SJSA1 (cell line): ENCODE results near the gene CPED1. TPM values are rescaled to one million over a fixed set of nuclear protein-coding genes. Genes with fewer than 3 reads are reported as not detected.
A peak's percentile ranks its signal among the peaks of the same experiment; 100 is the strongest.
"Not testable (repeated sequence)": the region's sequence is repeated elsewhere in the genome, so short reads cannot be mapped to it uniquely, and the experiment has no call there.

ENCODE experiments used
- DNase-seq, 2 experiments: peaks; one replicate each; pipeline ENCODE4 v3.0.0-alpha.2; 2015 to 2020; ENCODE audit warnings: low spot score in 2 of 2, low read depth in 1 of 2
- H3K27ac ChIP-seq: fragments of 250-450 bp; sonication (Bioruptor Pico); 2 replicates; pipeline ENCODE4 v1.5.1; 2020; ENCODE audit warnings: mild to moderate bottlenecking, moderate library complexity
- H3K27me3 ChIP-seq: fragments of 250-450 bp; sonication (Bioruptor Pico); replicated peaks from 2 replicates; pipeline ENCODE4 v1.5.1; 2020; ENCODE audit warnings: mild to moderate bottlenecking, moderate library complexity
- H3K36me3 ChIP-seq: fragments of 250-450 bp; sonication (Bioruptor Pico); 2 replicates; pipeline ENCODE4 v1.5.1; 2020; ENCODE audit warnings: mild to moderate bottlenecking
- H3K4me1 ChIP-seq: fragments of 250-450 bp; sonication (Bioruptor Pico); replicated peaks from 2 replicates; pipeline ENCODE4 v1.6.1; 2021; ENCODE audit warnings: mild to moderate bottlenecking
- H3K4me3 ChIP-seq: fragments of 250-450 bp; sonication (Bioruptor Pico); 2 replicates; pipeline ENCODE4 v1.5.1; 2020; ENCODE audit warnings: mild to moderate bottlenecking
- H3K9me3 ChIP-seq: fragments of 250-450 bp; sonication (Bioruptor Pico); replicated peaks from 2 replicates; pipeline ENCODE4 v1.5.1; 2020; ENCODE audit warnings: mild to moderate bottlenecking
- total RNA-seq: library from RNA; depleted of rRNA; stranded (reverse); fragments of >200 nt; shearing (Covaris generic); gene quantifications from 2 replicates; pipeline ENCODE4 v1.2.3, GENCODE V29; 2014

The CPED1 gene
- total RNA-seq, 1 experiment from 2014 or later, result 64.8 TPM

DNA sequence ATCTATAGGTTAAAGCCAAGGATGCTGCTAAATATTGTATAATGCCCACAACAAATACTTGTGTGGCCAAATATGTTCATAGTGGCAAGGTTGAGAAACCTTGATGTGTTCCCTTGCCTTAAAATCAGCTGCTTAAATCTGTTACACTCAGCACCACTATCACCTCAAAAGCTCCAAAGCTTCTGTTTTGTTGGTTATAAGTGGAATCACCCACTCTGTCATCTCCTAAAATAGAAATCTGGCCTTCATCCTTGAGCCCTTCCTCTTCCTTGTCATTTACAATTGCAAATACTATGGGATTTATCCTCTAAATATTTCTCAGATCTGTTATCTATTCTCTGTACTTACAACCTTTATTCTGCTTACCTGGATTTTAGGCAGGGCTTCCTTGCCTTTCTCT lies 61.4 kb downstream of the CPED1 start:
- Histone ChIP-seq H3K4me3 (no peak overlapping the region), H3K36me3 (peaks cover 34% of the 10 kb centered on the region), H3K27ac (no peak overlapping the region), H3K27me3 (no peaks in the 10 kb centered on the region), H3K4me1 (0 out of 2 replicates have a peak, but pooled peaks cover 4% of the 10 kb centered on the region), H3K9me3 (no peaks in the 10 kb centered on the region)
- no peak for DNase-seq

DNA sequence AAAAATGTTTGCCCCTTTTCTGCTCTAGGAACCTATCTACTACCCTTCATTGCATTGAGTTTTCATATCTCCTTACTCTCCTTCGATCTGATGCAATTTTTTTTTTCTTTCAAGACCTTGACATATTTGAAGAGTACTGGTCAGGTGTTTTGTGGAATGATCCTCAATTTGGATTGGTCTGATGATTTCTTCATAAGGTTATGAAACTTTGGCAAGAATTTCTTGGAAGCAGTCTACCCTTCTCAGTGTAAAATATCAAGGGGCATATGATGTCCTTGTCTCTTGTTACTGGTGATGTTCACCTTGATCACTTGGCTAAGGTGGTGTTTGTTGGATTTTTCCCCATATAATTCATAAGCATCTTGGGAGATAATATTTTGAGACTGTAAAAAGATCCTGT lies 64.7 kb downstream of the CPED1 start:
- no peaks in the 10 kb centered on the region for H3K27me3 ChIP-seq
- no peak for DNase-seq
- no peak overlapping the region for H3K27ac ChIP-seq
- H3K4me1 ChIP-seq, result no peaks in the 10 kb centered on the region
- peaks cover 24% of the 10 kb centered on the region for H3K36me3 ChIP-seq
- no peak overlapping the region for H3K4me3 ChIP-seq
- H3K9me3 ChIP-seq, result no peaks in the 10 kb centered on the region

DNA sequence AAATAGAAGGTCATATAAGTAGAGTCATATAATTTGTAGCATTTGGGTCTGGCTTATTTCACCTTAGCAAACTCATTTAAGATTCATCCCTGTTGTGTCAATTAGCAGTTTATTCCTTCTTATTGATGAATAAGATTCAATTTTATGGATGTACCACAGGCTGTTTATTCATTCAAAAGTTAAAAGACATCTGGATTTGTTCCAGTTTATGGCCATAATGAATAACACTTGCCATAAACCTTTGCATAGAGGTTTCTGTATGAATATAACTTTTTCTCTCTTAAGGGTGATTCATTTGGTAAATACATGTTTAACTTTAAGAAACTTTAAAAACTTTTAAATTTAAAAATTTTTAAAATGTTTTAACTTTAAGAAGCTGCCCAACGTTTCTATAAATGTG lies 66.4 kb downstream of the CPED1 start:
- no peaks in the 10 kb centered on the region for H3K9me3 ChIP-seq
- H3K36me3 ChIP-seq, result peaks cover 12% of the 10 kb centered on the region; the same call in 1 of the 2 replicates
- DNase-seq, result no peak
- no peak overlapping the region for H3K27ac ChIP-seq
- H3K4me1 ChIP-seq, result no peaks in the 10 kb centered on the region
- no peak overlapping the region for H3K4me3 ChIP-seq
- H3K27me3 ChIP-seq, result no peaks in the 10 kb centered on the region

- Histone ChIP-seq H3K27ac (no peak overlapping the region), H3K27me3 (no peaks in the 10 kb centered on the region), H3K9me3 (no peaks in the 10 kb centered on the region), H3K4me1 (no peaks in the 10 kb centered on the region), H3K4me3 (no peak overlapping the region), H3K36me3 (peaks cover 9% of the 10 kb centered on the region; the same call in 1 of the 2 replicates)
- no peak for DNase-seq
Observed at GRCh38 chr7:121057878-121058277, 69.4 kb downstream of the CPED1 start.

GRCh38 chr7:121058975-121059374 lies 70.5 kb downstream of the CPED1 start:
- no peak for DNase-seq
- Histone ChIP-seq H3K27me3 (no peaks in the 10 kb centered on the region), H3K4me1 (no peaks in the 10 kb centered on the region), H3K9me3 (no peaks in the 10 kb centered on the region), H3K4me3 (no peak overlapping the region), H3K36me3 (peaks cover 6% of the 10 kb centered on the region; the same call in 1 of the 2 replicates), H3K27ac (no peak overlapping the region)

- H3K9me3 ChIP-seq, H3K4me1 ChIP-seq, H3K27me3 ChIP-seq, H3K27ac ChIP-seq, H3K4me3 ChIP-seq, DNase-seq: not testable (repeated sequence)
- peaks cover 14% of the 10 kb centered on the region; the same call in 1 of the 2 replicates for H3K36me3 ChIP-seq
Observed at GRCh38 chr7:121059979-121060509, 71.5 kb downstream of the CPED1 start.

DNA sequence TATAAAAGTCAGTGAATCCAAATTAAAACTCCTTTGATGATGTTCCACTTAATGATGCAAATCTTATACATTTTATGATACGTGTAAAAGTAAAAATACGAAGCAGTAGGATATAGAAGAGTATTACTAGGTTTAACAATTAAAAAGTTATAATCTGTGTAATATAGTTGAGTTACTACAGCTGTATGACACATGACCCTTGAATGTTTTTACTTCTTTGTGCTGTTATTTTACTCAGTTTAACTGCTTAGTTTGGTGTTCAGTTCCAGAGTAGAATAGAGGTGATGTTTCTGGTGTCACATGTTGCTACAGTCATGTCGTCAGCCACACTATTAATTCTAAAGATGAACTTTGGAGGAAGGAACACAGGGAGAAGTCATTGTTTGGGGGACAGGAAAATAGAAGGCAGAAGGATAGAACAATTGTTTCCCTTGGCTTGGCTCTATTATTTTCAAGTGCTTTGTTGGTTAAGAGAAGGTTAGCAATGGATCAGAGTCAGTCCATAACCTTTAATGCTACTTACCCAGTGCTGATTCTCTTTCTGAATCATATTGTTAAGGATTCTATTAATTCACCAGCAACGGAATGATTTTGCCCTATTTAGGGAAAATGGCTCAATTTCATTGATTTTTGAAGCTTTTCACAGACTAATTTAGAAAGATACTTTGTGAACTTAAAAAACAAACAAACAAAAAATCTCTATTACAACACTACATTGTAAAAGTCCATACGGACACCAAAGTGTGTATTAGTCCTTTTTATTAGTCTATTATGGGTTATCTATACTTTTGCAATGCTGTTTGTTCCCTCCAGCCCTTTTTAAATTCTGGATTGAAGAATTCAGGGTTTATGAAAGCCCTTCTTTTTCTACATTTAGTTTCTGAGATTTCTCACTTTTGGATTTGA lies 73.4 kb downstream of the CPED1 start:
- H3K9me3 ChIP-seq, result no peaks in the 10 kb centered on the region
- no peak overlapping the region for H3K4me3 ChIP-seq
- H3K36me3 ChIP-seq, result peaks cover 20% of the 10 kb centered on the region
- H3K4me1 ChIP-seq, result no peaks in the 10 kb centered on the region
- no peak overlapping the region for H3K27ac ChIP-seq
- no peak for DNase-seq
- H3K27me3 ChIP-seq, result no peaks in the 10 kb centered on the region

GRCh38 chr7:121062671-121063279 lies 74.3 kb downstream of the CPED1 start:
- Histone ChIP-seq H3K27ac (no peak overlapping the region), H3K36me3 (peaks cover 16% of the 10 kb centered on the region), H3K27me3 (no peaks in the 10 kb centered on the region), H3K4me3 (no peak overlapping the region), H3K4me1 (no peaks in the 10 kb centered on the region), H3K9me3 (no peaks in the 10 kb centered on the region)
- no peak for DNase-seq

DNA sequence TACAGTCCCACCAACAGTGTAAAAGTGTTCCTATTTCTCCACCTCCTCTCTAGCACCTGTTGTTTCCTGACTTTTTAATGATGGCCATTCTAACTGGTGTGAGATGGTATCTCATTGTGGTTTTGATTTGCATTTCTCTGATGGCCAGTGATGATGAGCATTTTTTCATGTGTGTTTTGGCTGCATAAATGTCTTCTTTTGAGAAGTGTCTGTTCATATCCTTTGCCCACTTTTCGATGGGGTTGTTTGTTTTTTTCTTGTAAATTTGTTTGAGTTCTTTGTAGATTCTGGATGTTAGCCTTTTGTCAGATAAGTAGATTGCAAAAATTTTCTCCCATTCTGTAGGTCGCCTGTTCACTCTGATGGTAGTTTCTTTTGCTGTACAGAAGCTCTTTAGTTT lies 79.2 kb downstream of the CPED1 start:
- H3K27me3 ChIP-seq, H3K9me3 ChIP-seq, DNase-seq, H3K4me3 ChIP-seq, H3K27ac ChIP-seq, H3K4me1 ChIP-seq: not testable (repeated sequence)
- peaks cover 24% of the 10 kb centered on the region for H3K36me3 ChIP-seq

GRCh38 chr7:121069346-121070100 lies 81.0 kb downstream of the CPED1 start:
- H3K4me3 ChIP-seq, result no peak overlapping the region
- H3K9me3 ChIP-seq, result no peaks in the 10 kb centered on the region
- peaks cover 20% of the 10 kb centered on the region for H3K36me3 ChIP-seq
- H3K27ac ChIP-seq, result peak overlapping the region; percentile 11; the same call in 1 of the 2 replicates
- no peak for DNase-seq
- no peaks in the 10 kb centered on the region for H3K4me1 ChIP-seq
- H3K27me3 ChIP-seq, result no peaks in the 10 kb centered on the region

DNA sequence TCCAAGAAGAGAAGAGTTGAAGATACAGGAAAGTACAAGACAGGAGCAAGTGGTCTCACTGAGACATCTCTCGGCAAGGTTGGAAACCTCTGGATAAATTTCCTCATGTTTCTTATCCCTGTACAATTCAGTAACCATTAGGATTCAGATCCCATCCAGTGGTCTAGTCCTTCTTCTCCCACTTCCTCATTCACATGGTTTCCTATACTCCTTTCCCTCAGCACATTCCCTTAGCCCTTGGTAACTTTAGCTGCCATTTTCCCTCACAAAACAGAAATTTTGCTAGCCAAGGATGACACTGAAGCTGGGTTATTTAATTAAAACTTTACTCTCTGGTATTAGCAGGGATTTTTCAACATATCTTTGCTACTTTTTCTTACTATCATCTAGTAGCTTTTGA lies 82.6 kb downstream of the CPED1 start:
- Histone ChIP-seq H3K4me3 (no peak overlapping the region), H3K4me1 (peaks cover 3% of the 10 kb centered on the region), H3K36me3 (peaks cover 24% of the 10 kb centered on the region), H3K9me3 (no peaks in the 10 kb centered on the region), H3K27ac (no peak overlapping the region), H3K27me3 (no peaks in the 10 kb centered on the region)
- DNase-seq, result no peak

GRCh38 chr7:121071662-121072061 lies 83.2 kb downstream of the CPED1 start:
- Histone ChIP-seq H3K27ac (no peak overlapping the region), H3K27me3 (no peaks in the 10 kb centered on the region), H3K36me3 (peaks cover 20% of the 10 kb centered on the region), H3K4me3 (no peak overlapping the region), H3K9me3 (no peaks in the 10 kb centered on the region), H3K4me1 (peaks cover 9% of the 10 kb centered on the region)
- no peak for DNase-seq

- peaks cover 15% of the 10 kb centered on the region for H3K4me1 ChIP-seq
- H3K27ac ChIP-seq, result no peak overlapping the region
- H3K4me3 ChIP-seq, result no peak overlapping the region
- H3K36me3 ChIP-seq, result peaks cover 18% of the 10 kb centered on the region
- H3K27me3 ChIP-seq, result no peaks in the 10 kb centered on the region
- DNase-seq, result no peak
- no peaks in the 10 kb centered on the region for H3K9me3 ChIP-seq
Observed at GRCh38 chr7:121072826-121073225, 84.3 kb downstream of the CPED1 start.
